Neural progenitor cell (in vitro differentiated cells): ENCODE data around the gene DPYD. TPM values are rescaled to one million over a fixed set of nuclear protein-coding genes. Genes with fewer than 3 reads are reported as not detected.

ENCODE experiments used
- DNase-seq: peaks from one replicate; pipeline ENCODE4 v3.0.0-alpha.2; 2016; ENCODE audit warnings: low spot score
- H2AFZ ChIP-seq: fragments of 200-600 bp; sonication (generic); replicated peaks from 2 replicates; pipeline ENCODE4 v1.6.1; 2016; ENCODE audit warnings: antibody characterized with exemption
- H3F3A ChIP-seq: fragments of 200-600 bp; sonication (generic); 2 replicates; pipeline ENCODE4 v1.6.1; 2016; ENCODE audit warnings: antibody characterized with exemption, low read depth
- H3K27ac ChIP-seq: fragments of 200-600 bp; sonication (generic); 2 replicates; pipeline ENCODE4 v1.5.1; 2016; ENCODE audit warnings: mild to moderate bottlenecking
- H3K27me3 ChIP-seq: fragments of 200-600 bp; sonication (generic); 2 replicates; pipeline ENCODE4 v1.6.1; 2016; ENCODE audit warnings: mild to moderate bottlenecking, moderate library complexity
- H3K36me3 ChIP-seq: fragments of 200-600 bp; sonication (generic); 2 replicates; pipeline ENCODE4 v1.5.1; 2016
- H3K4me1 ChIP-seq: fragments of 200-600 bp; sonication (generic); 2 replicates; pipeline ENCODE4 v1.6.1; 2016; ENCODE audit warnings: mixed run types
- H3K4me2 ChIP-seq: fragments of 200-600 bp; sonication (generic); 2 replicates; pipeline ENCODE4 v1.6.1; 2016
- H3K4me3 ChIP-seq: fragments of 200-600 bp; sonication (generic); 2 replicates; pipeline ENCODE4 v1.5.1; 2016
- H3K79me2 ChIP-seq: fragments of 200-600 bp; sonication (generic); 2 replicates; pipeline ENCODE4 v1.6.1; 2016; ENCODE audit warnings: low read depth
- H3K9ac ChIP-seq: fragments of 200-600 bp; sonication (generic); 2 replicates; pipeline ENCODE4 v1.6.1; 2016
- H3K9me3 ChIP-seq: fragments of 200-600 bp; sonication (generic); 2 replicates; pipeline ENCODE4 v1.5.1; 2016; ENCODE audit warnings: low read depth
- H4K20me1 ChIP-seq: fragments of 200-600 bp; sonication (generic); 2 replicates; pipeline ENCODE4 v1.6.1; 2016; ENCODE audit warnings: low read depth
- H3K27ac Mint-ChIP-seq: 3 replicates; pipeline ENCODE4 v1.8.0; 2021; ENCODE audit warnings: mixed read lengths
- H3K27me3 Mint-ChIP-seq: 2 replicates; pipeline ENCODE4 v1.8.0; 2022; ENCODE audit warnings: low read depth, mild to moderate bottlenecking, inconsistent platforms, moderate library complexity, mixed read lengths; ENCODE audit not compliant: insufficient read depth
- H3K36me3 Mint-ChIP-seq: 3 replicates; pipeline ENCODE4 v1.8.0; 2021; ENCODE audit warnings: mixed read lengths
- H3K4me1 Mint-ChIP-seq: 3 replicates; pipeline ENCODE4 v1.8.0; 2021; ENCODE audit warnings: mixed read lengths
- H3K4me3 Mint-ChIP-seq: 3 replicates; pipeline ENCODE4 v1.8.0; 2021; ENCODE audit warnings: mild to moderate bottlenecking, moderate library complexity, mixed read lengths
- H3K9me3 Mint-ChIP-seq: 3 replicates; pipeline ENCODE4 v1.8.0; 2020; ENCODE audit warnings: mixed read lengths
- EZH2 ChIP-seq: fragments of 200-600 bp; sonication (generic); IDR thresholded peaks from 2 replicates; pipeline ENCODE4 v1.6.1; 2017; ENCODE audit warnings: antibody characterized with exemption, mild to moderate bottlenecking, moderate library complexity
- EZH2phosphoT487 ChIP-seq: fragments of 200-600 bp; sonication (generic); IDR thresholded peaks from 2 replicates; pipeline ENCODE4 v1.6.1; 2017; ENCODE audit warnings: antibody characterized with exemption
- total RNA-seq: library from RNA; depleted of rRNA; stranded (reverse); fragments of >200 nt; gene quantifications from 2 replicates; pipeline ENCODE4 v1.2.3, GENCODE V29; 2015; ENCODE audit warnings: low replicate concordance
- TF ChIP-seq, protein P1 (sequence below): fragments of 200-600 bp; sonication (generic); IDR thresholded peaks from 2 replicates; pipeline ENCODE4 v1.5.1; 2017; ENCODE audit warnings: antibody characterized with exemption, mild to moderate bottlenecking

The DPYD gene
- total RNA-seq, 1 donor from 2014 or later = 0.43 TPM

DNA sequence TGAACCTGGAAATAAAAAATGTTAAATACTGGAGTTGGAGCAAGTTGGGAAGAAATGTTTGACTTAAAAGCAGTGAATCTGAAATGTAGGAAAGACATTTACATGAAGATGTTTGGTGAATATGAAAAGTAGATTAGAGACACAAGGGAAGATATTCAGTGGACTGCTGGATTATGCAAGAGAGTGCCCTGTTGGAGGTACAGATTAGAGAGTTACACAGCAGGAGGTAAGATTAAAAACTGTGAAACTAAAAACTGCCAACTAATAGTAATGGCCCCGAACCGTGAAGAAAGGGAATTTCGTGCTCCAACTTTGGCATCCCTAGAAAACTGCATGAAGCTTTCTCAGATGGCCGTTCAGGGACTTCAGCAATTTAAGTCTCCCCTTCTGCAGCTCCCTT lies 375.4 kb downstream of the DPYD start:
- H3K4me3 ChIP-seq = no peak overlapping the region
- no peaks in the 10 kb centered on the region for H4K20me1 ChIP-seq
- no peaks in the 10 kb centered on the region for H3K27me3 ChIP-seq
- no peak overlapping the region for H2AFZ ChIP-seq
- Mint-ChIP-seq H3K27me3 (no peaks in the 10 kb centered on the region), H3K9me3 (no peaks in the 10 kb centered on the region), H3K4me3 (no peak overlapping the region), H3K27ac (no peak overlapping the region), H3K4me1 (peaks cover 7% of the 10 kb centered on the region), H3K36me3 (no peaks in the 10 kb centered on the region)
- TF ChIP-seq, protein P1, sequence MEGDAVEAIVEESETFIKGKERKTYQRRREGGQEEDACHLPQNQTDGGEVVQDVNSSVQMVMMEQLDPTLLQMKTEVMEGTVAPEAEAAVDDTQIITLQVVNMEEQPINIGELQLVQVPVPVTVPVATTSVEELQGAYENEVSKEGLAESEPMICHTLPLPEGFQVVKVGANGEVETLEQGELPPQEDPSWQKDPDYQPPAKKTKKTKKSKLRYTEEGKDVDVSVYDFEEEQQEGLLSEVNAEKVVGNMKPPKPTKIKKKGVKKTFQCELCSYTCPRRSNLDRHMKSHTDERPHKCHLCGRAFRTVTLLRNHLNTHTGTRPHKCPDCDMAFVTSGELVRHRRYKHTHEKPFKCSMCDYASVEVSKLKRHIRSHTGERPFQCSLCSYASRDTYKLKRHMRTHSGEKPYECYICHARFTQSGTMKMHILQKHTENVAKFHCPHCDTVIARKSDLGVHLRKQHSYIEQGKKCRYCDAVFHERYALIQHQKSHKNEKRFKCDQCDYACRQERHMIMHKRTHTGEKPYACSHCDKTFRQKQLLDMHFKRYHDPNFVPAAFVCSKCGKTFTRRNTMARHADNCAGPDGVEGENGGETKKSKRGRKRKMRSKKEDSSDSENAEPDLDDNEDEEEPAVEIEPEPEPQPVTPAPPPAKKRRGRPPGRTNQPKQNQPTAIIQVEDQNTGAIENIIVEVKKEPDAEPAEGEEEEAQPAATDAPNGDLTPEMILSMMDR = no peak
- TF ChIP-seq EZH2phosphoT487 = no peak
- no peak for TF ChIP-seq EZH2
- H3K4me2 ChIP-seq = no peak overlapping the region
- H3K9me3 ChIP-seq = no peaks in the 10 kb centered on the region
- no peak overlapping the region for H3K27ac ChIP-seq
- peaks cover 13% of the 10 kb centered on the region for H3K4me1 ChIP-seq
- H3K36me3 ChIP-seq = no peaks in the 10 kb centered on the region
- H3K9ac ChIP-seq = no peak overlapping the region
- DNase-seq = no peak
- no peaks in the 10 kb centered on the region for H3F3A ChIP-seq
- H3K79me2 ChIP-seq = no peaks in the 10 kb centered on the region

DNA sequence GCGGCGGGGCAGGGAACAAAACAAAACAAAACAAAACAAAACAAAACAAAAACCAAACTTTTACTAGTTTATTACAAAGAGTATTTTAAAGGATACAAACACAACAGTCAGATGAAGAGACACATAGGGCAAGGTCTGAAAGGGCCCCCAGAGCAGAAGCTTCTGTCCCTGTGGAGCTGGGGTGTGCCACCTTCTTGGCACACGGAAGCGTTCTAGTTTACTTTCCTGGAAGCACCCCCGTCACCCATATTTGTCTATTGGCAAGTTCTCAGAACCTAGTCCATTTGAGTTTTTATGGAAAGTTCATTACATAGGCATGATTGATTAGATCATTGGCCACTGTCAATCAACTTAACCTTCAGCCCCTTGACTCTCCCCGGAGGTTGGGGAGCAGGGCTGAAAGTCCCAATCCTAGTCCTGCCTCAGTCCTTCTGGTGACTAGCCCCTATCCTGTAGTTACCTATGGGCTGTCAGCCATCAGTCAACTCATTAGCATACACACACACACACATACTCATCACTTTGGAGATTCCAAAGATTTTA lies 380.4 kb downstream of the DPYD start:
- Histone ChIP-seq H3K4me3 (no peak overlapping the region), H3K27me3 (no peaks in the 10 kb centered on the region), H3K4me2 (no peak overlapping the region), H3K36me3 (no peaks in the 10 kb centered on the region), H3K4me1 (peaks cover 2% of the 10 kb centered on the region), H2AFZ (no peak overlapping the region), H3K9ac (no peak overlapping the region), H4K20me1 (no peaks in the 10 kb centered on the region), H3K9me3 (no peaks in the 10 kb centered on the region), H3F3A (no peaks in the 10 kb centered on the region), H3K27ac (no peak overlapping the region), H3K79me2 (no peaks in the 10 kb centered on the region)
- DNase-seq = no peak
- Mint-ChIP-seq H3K4me3 (no peak overlapping the region), H3K27ac (no peak overlapping the region), H3K9me3 (no peaks in the 10 kb centered on the region), H3K27me3 (no peaks in the 10 kb centered on the region), H3K36me3 (no peaks in the 10 kb centered on the region), H3K4me1 (peaks cover 22% of the 10 kb centered on the region)
- TF ChIP-seq EZH2 = no peak
- TF ChIP-seq, protein P1 = no peak
- no peak for TF ChIP-seq EZH2phosphoT487

DNA sequence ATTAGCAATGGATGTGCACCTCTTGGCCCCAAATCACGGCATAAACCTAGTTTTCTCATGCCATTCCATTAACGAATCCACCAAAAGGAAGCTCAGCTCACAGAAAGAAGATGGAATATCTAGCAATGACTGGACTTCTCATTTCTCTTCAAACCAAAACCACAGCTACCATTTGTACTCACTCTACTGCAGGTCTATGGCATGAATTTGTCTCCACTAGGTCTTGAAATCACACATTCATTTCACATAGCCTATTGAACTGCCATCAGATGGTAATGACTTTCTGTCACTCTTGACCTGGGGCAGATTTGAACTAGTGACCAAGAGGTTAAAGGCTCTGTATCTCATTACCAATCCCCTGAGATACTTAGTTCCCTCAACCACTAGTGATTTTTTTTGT lies 382.7 kb downstream of the DPYD start:
- H3K4me3 Mint-ChIP-seq = no peak overlapping the region
- Histone ChIP-seq H3K36me3 (no peaks in the 10 kb centered on the region), H3K4me3 (no peak overlapping the region), H3F3A (no peaks in the 10 kb centered on the region), H4K20me1 (no peaks in the 10 kb centered on the region), H3K27me3 (no peaks in the 10 kb centered on the region), H2AFZ (no peak overlapping the region), H3K4me1 (no peaks in the 10 kb centered on the region), H3K27ac (no peak overlapping the region), H3K9me3 (no peaks in the 10 kb centered on the region), H3K4me2 (no peak overlapping the region), H3K9ac (no peak overlapping the region), H3K79me2 (no peaks in the 10 kb centered on the region)
- H3K9me3 Mint-ChIP-seq = no peaks in the 10 kb centered on the region
- TF ChIP-seq EZH2 (no peak), EZH2phosphoT487 (no peak)
- TF ChIP-seq, protein P1 = no peak
- peaks cover 15% of the 10 kb centered on the region for H3K4me1 Mint-ChIP-seq
- no peak for DNase-seq
- no peaks in the 10 kb centered on the region for H3K27me3 Mint-ChIP-seq
- H3K27ac Mint-ChIP-seq = no peak overlapping the region
- no peaks in the 10 kb centered on the region for H3K36me3 Mint-ChIP-seq
